GM18526 (cell line): ENCODE measurements around the gene GNA12.

Source experiments
- POLR2A ChIP-seq: IDR thresholded peaks from 3 replicates; pipeline ENCODE4 v1.6.1; 2011; ENCODE audit not compliant: insufficient read length; ENCODE audit errors: extremely low read depth

Gene GNA12

GRCh38 chr7:2805213-2805944 is 38.7 kb downstream of the GNA12 start:
- TF ChIP-seq POLR2A = no peak

GRCh38 chr7:2804227-2804763 is 39.8 kb downstream of the GNA12 start:
- TF ChIP-seq POLR2A = no peak

GRCh38 chr7:2803755-2804154 is 40.4 kb downstream of the GNA12 start:
- TF ChIP-seq POLR2A = no peak

- no peak for TF ChIP-seq POLR2A
Observed at GRCh38 chr7:2803342-2803692, 40.8 kb downstream of the GNA12 start.

- TF ChIP-seq POLR2A = no peak
Observed at GRCh38 chr7:2802504-2803341, 41.4 kb downstream of the GNA12 start.

- TF ChIP-seq POLR2A = no peak
Observed at GRCh38 chr7:2802101-2802500, 42.0 kb downstream of the GNA12 start.

- no peak for TF ChIP-seq POLR2A
Observed at GRCh38 chr7:2800931-2801688, 43.0 kb downstream of the GNA12 start.

GRCh38 chr7:2800220-2800930 is 43.7 kb downstream of the GNA12 start:
- TF ChIP-seq POLR2A = no peak

GRCh38 chr7:2799253-2799652 is 44.9 kb downstream of the GNA12 start:
- TF ChIP-seq POLR2A = no peak

GRCh38 chr7:2798669-2799068 is 45.4 kb downstream of the GNA12 start:
- TF ChIP-seq POLR2A = no peak

GRCh38 chr7:2796358-2797352 is 47.5 kb downstream of the GNA12 start:
- no peak for TF ChIP-seq POLR2A

GRCh38 chr7:2795906-2796305 is 48.2 kb downstream of the GNA12 start:
- no peak for TF ChIP-seq POLR2A

GRCh38 chr7:2794836-2795636 is 49.1 kb downstream of the GNA12 start:
- TF ChIP-seq POLR2A = no peak
